Progenitor cell of endocrine pancreas (in vitro differentiated cells): ENCODE measurements around the gene NR2F1-AS1. TPM values are rescaled to one million over a fixed set of nuclear protein-coding genes. Genes with fewer than 3 reads are reported as not detected.
A peak's percentile ranks its signal among the peaks of the same experiment; 100 is the strongest.

Source experiments
- DNase-seq: peaks from one replicate; pipeline ENCODE4 v3.0.0; 2021; ENCODE audit warnings: low spot score; ENCODE audit not compliant: unreplicated experiment
- H3K27ac Mint-ChIP-seq: 2 replicates; pipeline ENCODE4 v1.8.0; 2021; ENCODE audit warnings: mild to moderate bottlenecking, moderate library complexity, mixed read lengths
- H3K27me3 Mint-ChIP-seq: 2 replicates; pipeline ENCODE4 v1.8.0; 2021; ENCODE audit warnings: mixed read lengths
- H3K36me3 Mint-ChIP-seq: 2 replicates; pipeline ENCODE4 v1.8.0; 2022; ENCODE audit warnings: mixed read lengths; ENCODE audit not compliant: insufficient read depth
- H3K4me1 Mint-ChIP-seq: 2 replicates; pipeline ENCODE4 v1.8.0; 2021; ENCODE audit warnings: low read depth, mixed read lengths
- H3K4me3 Mint-ChIP-seq: 2 replicates; pipeline ENCODE4 v1.8.0; 2021; ENCODE audit warnings: low read depth, mild to moderate bottlenecking, moderate library complexity, mixed read lengths
- H3K9me3 Mint-ChIP-seq: 2 replicates; pipeline ENCODE4 v1.8.0; 2021; ENCODE audit warnings: low read depth, mixed read lengths
- total RNA-seq: library from RNA; stranded (reverse); gene quantifications from 2 replicates; pipeline ENCODE4 v1.2.1, GENCODE V29; 2021
- TF ChIP-seq, protein P1 (sequence below): fragments of 200-600 bp; sonication (generic); IDR thresholded peaks from one replicate; pipeline ENCODE4 v1.5.0; 2021; ENCODE audit warnings: antibody characterized with exemption, mild to moderate bottlenecking; ENCODE audit not compliant: unreplicated experiment

The NR2F1-AS1 gene
- total RNA-seq, 1 donor from 2014 or later = 6.3 TPM

DNA sequence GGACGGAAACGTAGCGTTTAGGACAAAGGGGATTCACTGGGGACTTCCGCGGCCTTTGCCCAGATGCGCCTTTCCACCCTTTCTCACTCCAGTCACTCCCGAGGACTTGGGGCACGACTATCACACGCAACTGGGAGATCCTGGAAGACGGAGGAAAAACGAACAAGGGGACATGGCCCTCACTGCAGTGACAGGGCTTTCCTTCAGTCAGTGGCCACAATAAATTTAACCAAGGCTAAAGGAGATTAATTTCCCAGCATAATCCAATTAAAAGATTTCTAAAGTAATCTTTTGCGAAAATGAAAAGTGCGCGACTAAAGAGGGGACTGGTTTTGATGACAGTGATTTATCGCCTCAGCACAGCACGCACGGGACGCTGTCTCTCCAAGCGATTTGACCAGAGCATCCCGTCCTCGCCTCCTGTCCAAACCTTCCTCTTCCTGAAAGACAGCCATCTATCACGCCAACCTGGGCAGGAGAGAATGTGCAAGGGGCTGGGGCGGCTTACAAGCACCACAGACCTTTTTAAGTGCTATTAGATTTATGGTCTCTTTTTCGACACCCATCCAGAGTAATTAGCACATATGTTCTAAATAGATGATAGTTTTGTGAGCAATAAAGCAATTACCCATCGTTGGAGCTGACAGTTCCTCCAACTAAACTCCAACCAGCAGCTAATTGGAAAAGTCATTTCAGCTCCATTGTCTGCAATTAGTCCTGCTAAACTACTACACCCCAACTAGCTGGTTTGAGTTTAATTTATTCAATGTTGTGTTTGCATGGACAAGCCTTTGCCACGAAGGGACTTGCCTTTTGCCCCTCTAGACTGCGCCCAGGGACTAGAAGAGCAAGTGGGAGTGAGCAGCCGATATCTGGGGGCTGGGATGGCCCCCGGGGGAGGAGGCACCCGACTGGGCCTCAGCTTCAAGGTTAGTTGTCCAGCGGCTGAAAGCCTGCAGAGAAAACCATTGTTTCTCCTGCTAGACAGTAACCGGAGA lies 7.4 kb downstream of the NR2F1-AS1 start:
- H3K4me3 Mint-ChIP-seq = peak overlapping the region; percentile 66
- no peaks in the 10 kb centered on the region for H3K36me3 Mint-ChIP-seq
- peaks cover 26% of the 10 kb centered on the region for H3K4me1 Mint-ChIP-seq
- H3K27me3 Mint-ChIP-seq = peaks cover 95% of the 10 kb centered on the region
- TF ChIP-seq, protein P1, sequence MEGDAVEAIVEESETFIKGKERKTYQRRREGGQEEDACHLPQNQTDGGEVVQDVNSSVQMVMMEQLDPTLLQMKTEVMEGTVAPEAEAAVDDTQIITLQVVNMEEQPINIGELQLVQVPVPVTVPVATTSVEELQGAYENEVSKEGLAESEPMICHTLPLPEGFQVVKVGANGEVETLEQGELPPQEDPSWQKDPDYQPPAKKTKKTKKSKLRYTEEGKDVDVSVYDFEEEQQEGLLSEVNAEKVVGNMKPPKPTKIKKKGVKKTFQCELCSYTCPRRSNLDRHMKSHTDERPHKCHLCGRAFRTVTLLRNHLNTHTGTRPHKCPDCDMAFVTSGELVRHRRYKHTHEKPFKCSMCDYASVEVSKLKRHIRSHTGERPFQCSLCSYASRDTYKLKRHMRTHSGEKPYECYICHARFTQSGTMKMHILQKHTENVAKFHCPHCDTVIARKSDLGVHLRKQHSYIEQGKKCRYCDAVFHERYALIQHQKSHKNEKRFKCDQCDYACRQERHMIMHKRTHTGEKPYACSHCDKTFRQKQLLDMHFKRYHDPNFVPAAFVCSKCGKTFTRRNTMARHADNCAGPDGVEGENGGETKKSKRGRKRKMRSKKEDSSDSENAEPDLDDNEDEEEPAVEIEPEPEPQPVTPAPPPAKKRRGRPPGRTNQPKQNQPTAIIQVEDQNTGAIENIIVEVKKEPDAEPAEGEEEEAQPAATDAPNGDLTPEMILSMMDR = no peak
- no peak overlapping the region for H3K27ac Mint-ChIP-seq
- H3K9me3 Mint-ChIP-seq = no peaks in the 10 kb centered on the region
- DNase-seq = no peak

DNA sequence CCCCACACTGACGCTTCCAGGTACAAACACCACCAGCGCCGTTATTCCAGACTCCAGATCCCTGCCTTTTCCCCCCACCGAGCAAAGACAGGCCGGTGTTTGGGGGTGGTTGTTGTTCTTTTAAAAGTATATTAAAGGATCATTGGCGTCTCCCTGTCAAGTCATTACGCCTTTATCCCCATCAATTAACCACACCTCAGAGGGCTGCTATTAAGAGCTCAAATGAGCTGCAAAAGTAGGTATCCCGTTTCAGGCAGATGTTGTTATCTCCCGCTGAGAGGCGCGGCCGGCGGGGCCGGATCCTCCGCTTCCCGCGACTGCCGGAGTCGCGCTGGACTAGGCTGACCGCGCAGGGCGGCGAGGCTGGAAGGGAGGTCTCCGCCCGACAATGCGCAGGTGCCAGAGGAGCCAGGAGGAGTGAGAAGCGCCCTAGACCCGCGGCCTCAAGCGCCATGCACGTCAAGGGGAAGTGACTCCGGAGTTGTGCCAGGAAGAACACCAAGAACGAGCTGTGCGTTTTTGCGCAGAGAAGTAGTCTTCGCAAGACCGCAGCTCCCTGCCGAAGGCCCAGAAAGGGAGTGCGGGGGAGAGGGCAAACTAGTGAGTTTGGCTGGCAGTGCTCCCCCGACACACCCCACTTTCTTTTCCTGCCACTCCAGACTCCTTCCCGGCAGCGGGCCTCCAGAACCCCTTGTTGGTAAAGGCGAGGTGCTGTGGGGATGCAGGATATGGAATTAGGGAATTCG lies 8.2 kb downstream of the NR2F1-AS1 start:
- Mint-ChIP-seq H3K27ac (no peak overlapping the region), H3K4me3 (peak overlapping the region; percentile 66), H3K4me1 (peaks cover 25% of the 10 kb centered on the region), H3K9me3 (no peaks in the 10 kb centered on the region), H3K27me3 (peaks cover 91% of the 10 kb centered on the region), H3K36me3 (no peaks in the 10 kb centered on the region)
- TF ChIP-seq, protein P1 = no peak
- no peak for DNase-seq

DNA sequence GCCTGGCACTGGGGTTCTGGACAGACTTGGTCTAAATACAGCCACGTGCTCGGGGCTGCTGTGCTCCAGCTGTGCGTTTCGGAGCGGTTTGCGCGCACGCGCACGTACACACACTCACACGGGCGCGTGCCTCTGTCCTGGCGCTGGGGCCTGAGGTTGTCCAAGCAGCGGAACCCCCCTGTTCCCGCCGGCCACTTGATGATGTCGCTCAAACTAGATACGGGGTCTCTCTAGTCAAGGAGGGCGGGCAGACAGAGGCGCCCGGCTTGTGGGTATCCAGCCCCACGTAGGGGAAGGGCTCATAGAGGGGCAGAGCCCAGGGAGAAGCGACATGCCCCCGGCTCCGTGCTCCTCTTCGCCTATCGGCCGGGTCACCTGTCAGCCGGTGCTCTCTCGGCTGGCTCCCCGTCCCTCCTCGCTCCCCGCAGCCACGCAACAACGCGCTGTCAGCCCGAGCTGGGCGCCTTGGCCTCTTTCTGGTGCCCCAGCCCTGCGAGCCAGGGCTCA lies 8.9 kb downstream of the NR2F1-AS1 start:
- Mint-ChIP-seq H3K4me1 (peaks cover 23% of the 10 kb centered on the region), H3K9me3 (no peaks in the 10 kb centered on the region), H3K36me3 (no peaks in the 10 kb centered on the region), H3K27me3 (peaks cover 85% of the 10 kb centered on the region), H3K4me3 (peak overlapping the region; percentile 66), H3K27ac (no peak overlapping the region)
- DNase-seq = no peak
- TF ChIP-seq, protein P1 = no peak

DNA sequence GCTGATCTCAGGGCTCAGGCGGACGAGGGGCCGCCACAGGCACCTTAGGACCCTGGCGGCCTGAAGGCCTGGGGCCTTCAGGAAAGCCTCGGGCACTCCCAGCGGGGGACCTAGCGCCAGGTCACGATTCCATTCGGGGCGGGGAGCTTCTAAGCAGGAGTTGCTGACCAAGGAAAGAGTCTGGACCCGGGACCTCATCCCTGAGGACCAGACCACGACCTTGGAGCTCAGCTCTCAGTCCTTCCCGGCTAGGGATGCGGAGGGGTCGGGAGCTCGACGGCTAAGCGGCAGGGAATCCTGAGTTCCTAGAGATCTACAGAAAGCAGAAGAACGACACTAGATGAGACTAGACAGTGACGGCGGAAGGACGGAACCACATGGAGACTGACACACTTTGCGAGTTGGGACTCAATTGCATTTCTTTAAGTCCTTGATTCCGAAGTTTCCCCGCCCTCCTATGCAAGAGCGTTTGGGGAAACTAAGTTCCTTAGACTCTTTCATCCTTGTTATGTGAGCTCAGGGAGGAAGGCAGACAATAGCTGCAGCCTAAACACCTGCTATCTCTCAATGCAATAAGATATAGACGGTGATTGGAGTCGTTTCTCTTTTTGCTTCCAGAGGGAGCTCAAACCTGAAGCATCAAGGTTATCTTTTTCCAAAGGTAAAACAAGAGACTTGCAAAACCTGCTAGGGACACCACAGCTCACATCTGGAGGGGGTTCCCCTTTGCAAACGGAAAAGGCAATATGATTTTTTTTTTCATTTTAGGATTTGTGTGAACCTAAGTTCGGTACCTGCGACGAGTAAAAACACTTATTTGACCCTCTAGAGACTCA lies 9.7 kb downstream of the NR2F1-AS1 start:
- no peaks in the 10 kb centered on the region for H3K36me3 Mint-ChIP-seq
- H3K27ac Mint-ChIP-seq = no peak overlapping the region
- peaks cover 21% of the 10 kb centered on the region for H3K4me1 Mint-ChIP-seq
- TF ChIP-seq, protein P1 = no peak
- H3K9me3 Mint-ChIP-seq = no peaks in the 10 kb centered on the region
- DNase-seq = no peak
- H3K4me3 Mint-ChIP-seq = peak overlapping the region; percentile 66
- peaks cover 77% of the 10 kb centered on the region for H3K27me3 Mint-ChIP-seq
